ENCODE data around the gene GALNT9. TPM values are rescaled to one million over a fixed set of nuclear protein-coding genes. Genes with fewer than 3 reads are reported as not detected.

GALNT9 gene
- total RNA-seq, 1 experiment from 2014 or later: 2.6 TPM

DNA sequence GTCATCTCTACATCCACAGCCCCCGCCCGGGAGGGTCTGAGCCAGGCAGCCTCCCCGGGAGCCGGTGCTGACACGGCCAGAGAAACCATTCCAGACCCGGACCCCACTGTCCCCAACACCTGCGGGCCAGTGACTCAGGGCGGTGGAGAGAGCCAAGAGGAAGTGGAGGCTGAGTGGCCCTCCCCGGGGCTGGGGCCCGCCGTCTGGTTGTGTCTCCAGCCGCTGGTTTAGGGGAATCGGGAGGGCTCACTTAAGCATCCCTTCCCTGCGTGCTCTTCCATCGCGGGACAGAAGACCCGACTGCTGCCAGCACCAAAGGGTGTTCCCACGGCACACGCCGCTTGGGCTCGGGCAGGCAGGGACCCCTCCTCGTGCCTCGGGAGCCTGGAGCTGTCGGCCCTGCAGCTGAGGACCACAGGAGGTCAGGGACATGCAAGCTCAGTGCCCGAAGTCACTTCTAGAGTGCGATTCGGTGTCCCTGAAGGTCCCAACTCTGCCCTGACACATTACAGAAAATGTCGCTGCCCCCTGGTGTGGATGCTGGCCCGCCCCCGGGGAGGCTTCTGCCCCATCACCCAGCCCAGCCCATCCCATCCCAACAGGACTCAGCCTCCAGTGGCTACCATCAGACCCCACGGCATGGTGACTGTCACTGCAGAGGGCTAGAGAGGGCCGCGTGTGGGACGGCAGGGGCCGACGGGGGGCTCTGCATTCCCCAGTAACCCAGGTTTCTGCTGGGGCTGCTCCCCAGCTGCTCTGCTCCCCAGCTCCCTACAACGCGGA lies 50.8 kb downstream of the GALNT9 start:
- POLR2A ChIA-PET: no interaction called here
- TF ChIP-seq, protein P1, sequence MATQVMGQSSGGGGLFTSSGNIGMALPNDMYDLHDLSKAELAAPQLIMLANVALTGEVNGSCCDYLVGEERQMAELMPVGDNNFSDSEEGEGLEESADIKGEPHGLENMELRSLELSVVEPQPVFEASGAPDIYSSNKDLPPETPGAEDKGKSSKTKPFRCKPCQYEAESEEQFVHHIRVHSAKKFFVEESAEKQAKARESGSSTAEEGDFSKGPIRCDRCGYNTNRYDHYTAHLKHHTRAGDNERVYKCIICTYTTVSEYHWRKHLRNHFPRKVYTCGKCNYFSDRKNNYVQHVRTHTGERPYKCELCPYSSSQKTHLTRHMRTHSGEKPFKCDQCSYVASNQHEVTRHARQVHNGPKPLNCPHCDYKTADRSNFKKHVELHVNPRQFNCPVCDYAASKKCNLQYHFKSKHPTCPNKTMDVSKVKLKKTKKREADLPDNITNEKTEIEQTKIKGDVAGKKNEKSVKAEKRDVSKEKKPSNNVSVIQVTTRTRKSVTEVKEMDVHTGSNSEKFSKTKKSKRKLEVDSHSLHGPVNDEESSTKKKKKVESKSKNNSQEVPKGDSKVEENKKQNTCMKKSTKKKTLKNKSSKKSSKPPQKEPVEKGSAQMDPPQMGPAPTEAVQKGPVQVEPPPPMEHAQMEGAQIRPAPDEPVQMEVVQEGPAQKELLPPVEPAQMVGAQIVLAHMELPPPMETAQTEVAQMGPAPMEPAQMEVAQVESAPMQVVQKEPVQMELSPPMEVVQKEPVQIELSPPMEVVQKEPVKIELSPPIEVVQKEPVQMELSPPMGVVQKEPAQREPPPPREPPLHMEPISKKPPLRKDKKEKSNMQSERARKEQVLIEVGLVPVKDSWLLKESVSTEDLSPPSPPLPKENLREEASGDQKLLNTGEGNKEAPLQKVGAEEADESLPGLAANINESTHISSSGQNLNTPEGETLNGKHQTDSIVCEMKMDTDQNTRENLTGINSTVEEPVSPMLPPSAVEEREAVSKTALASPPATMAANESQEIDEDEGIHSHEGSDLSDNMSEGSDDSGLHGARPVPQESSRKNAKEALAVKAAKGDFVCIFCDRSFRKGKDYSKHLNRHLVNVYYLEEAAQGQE (IDR thresholded peaks at IDR 0.05; ENCODE audit: low read depth): no peak
- no peak for TF ChIP-seq CBX3 (IDR thresholded peaks at IDR 0.05; ENCODE audit: low read depth)
- no peak for TF ChIP-seq EZH2 (IDR thresholded peaks at IDR 0.05)
- intact Hi-C loops (cut with micrococcal nuclease): no loop called here
- Histone ChIP-seq H3K9me3 (ENCODE audit: control insufficient read depth in 1 of 2, insufficient read depth in 1 of 2, low read depth in 1 of 2, low read length in 2 of 2) (no peaks in the 10 kb centered on the region), H3K27me3 (ENCODE audit: insufficient read depth, low read length) (no peaks in the 10 kb centered on the region), H3K9me2 (ENCODE audit: insufficient read depth) (no peaks in the 10 kb centered on the region), H4K20me1 (ENCODE audit: insufficient read depth) (no peaks in the 10 kb centered on the region), H3K4me3 (replicated peaks in 1 of 2; ENCODE audit: low read depth in 1 of 2, low read length in 2 of 2) (no peak overlapping the region), H3K27ac (ENCODE audit: low read depth, low read length) (no peak overlapping the region), H3K79me2 (ENCODE audit: insufficient read depth, low read length) (no peaks in the 10 kb centered on the region), H3K36me3 (ENCODE audit: control insufficient read depth in 1 of 2, insufficient read depth in 2 of 2, low read length in 2 of 2) (no peaks in the 10 kb centered on the region), H3K9ac (ENCODE audit: low read length) (no peak overlapping the region), H2AFZ (ENCODE audit: low read depth, low read length, poor library complexity, severe bottlenecking) (no peak overlapping the region), H3K4me1 (ENCODE audit: control insufficient read depth in 1 of 2, insufficient read depth in 2 of 2, low read length in 2 of 2) (peaks cover 16 to 39% of the 10 kb centered on the region in 2 experiments), H3K4me2 (ENCODE audit: low read length) (no peak overlapping the region)
- no peak for ATAC-seq
- DNase-seq (ENCODE audit: low read depth, low spot score): no peak
- CTCF ChIA-PET: no interaction called here
- no TSS peak for BruUV-seq (replicated peaks)
- RAD21 ChIA-PET (ENCODE audit: low non-redundant PET in 1 of 2, low total read pairs in 2 of 2, uncharacterized antibody in 2 of 2, unreplicated experiment in 2 of 2): no interaction called here

DNA sequence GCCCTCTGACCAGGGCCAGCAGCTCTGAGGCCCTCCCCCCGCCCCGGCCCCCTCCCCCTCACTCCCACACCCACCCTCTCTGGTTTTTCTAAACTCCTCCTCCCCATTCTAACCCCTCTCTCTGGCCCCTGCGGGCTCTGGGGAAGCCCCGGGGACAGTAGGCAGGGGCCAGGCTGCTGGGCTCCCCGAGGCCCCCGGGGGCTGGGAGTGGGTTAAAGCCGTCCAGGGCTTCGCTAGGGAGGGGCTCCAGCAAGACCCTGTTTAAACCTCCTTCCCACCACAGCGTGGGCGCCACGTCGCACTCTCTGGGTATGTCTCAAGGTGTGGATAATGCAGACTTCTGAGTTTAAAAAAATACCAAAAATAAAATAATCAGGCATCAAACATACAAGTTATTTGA lies 51.4 kb downstream of the GALNT9 start:
- Histone ChIP-seq H3K9ac (ENCODE audit: low read length) (no peak overlapping the region), H3K9me3 (ENCODE audit: control insufficient read depth in 1 of 2, insufficient read depth in 1 of 2, low read depth in 1 of 2, low read length in 2 of 2) (no peaks in the 10 kb centered on the region), H3K4me2 (ENCODE audit: low read length) (no peak overlapping the region), H3K79me2 (ENCODE audit: insufficient read depth, low read length) (no peaks in the 10 kb centered on the region), H3K4me3 (replicated peaks in 1 of 2; ENCODE audit: low read depth in 1 of 2, low read length in 2 of 2) (no peak overlapping the region), H4K20me1 (ENCODE audit: insufficient read depth) (no peaks in the 10 kb centered on the region), H3K4me1 (ENCODE audit: control insufficient read depth in 1 of 2, insufficient read depth in 2 of 2, low read length in 2 of 2) (peaks cover 13 to 33% of the 10 kb centered on the region in 2 experiments), H3K9me2 (ENCODE audit: insufficient read depth) (no peaks in the 10 kb centered on the region), H3K27ac (ENCODE audit: low read depth, low read length) (no peak overlapping the region), H2AFZ (ENCODE audit: low read depth, low read length, poor library complexity, severe bottlenecking) (no peak overlapping the region), H3K36me3 (ENCODE audit: control insufficient read depth in 1 of 2, insufficient read depth in 2 of 2, low read length in 2 of 2) (no peaks in the 10 kb centered on the region), H3K27me3 (ENCODE audit: insufficient read depth, low read length) (no peaks in the 10 kb centered on the region)
- ATAC-seq: no peak
- ChIA-PET RAD21 (ENCODE audit: low non-redundant PET in 1 of 2, low total read pairs in 2 of 2, uncharacterized antibody in 2 of 2, unreplicated experiment in 2 of 2) (no interaction called here), POLR2A (no interaction called here), CTCF (no interaction called here)
- DNase-seq (ENCODE audit: low read depth, low spot score): no peak
- no TSS peak for BruUV-seq (replicated peaks)
- intact Hi-C loops (cut with micrococcal nuclease): no loop called here
- TF ChIP-seq TCF7L2 (IDR thresholded peaks at IDR 0.05; ENCODE audit: borderline replicate concordance, extremely low read depth, insufficient read depth, insufficient read length): no peak
- TF ChIP-seq SP1 (IDR thresholded peaks at IDR 0.05; ENCODE audit: low read depth): no peak
- no peak for TF ChIP-seq CBX3 (IDR thresholded peaks at IDR 0.05; ENCODE audit: low read depth)
- no peak for TF ChIP-seq ZNF274 (IDR thresholded peaks at IDR 0.05; ENCODE audit: low read depth, low read length)
- TF ChIP-seq, protein P2, sequence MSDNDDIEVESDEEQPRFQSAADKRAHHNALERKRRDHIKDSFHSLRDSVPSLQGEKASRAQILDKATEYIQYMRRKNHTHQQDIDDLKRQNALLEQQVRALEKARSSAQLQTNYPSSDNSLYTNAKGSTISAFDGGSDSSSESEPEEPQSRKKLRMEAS (IDR thresholded peaks at IDR 0.05): no peak
- TF ChIP-seq SRF (IDR thresholded peaks at IDR 0.05; ENCODE audit: low read depth): no peak
- no peak for TF ChIP-seq FOSL1 (IDR thresholded peaks at IDR 0.05; ENCODE audit: low read depth)
- no peak for TF ChIP-seq POLR2A (IDR thresholded peaks at IDR 0.05; ENCODE audit: borderline replicate concordance, extremely low read depth, insufficient read depth, insufficient read length)
- TF ChIP-seq EGR1 (IDR thresholded peaks at IDR 0.05; ENCODE audit: low read depth): no peak
- TF ChIP-seq JUND (IDR thresholded peaks at IDR 0.05): no peak
- TF ChIP-seq ZFX (IDR thresholded peaks at IDR 0.05): no peak

Measured in HCT116 (cell line).